ENCODE results near the gene RPP21. TPM values are rescaled to one million over a fixed set of nuclear protein-coding genes. Genes with fewer than 3 reads are reported as not detected.

The RPP21 gene
- total and polyA plus RNA-seq, 2 donors (not counting 1 experiment from before 2014, with no cell fraction given): 48.1 to 114 TPM

DNA sequence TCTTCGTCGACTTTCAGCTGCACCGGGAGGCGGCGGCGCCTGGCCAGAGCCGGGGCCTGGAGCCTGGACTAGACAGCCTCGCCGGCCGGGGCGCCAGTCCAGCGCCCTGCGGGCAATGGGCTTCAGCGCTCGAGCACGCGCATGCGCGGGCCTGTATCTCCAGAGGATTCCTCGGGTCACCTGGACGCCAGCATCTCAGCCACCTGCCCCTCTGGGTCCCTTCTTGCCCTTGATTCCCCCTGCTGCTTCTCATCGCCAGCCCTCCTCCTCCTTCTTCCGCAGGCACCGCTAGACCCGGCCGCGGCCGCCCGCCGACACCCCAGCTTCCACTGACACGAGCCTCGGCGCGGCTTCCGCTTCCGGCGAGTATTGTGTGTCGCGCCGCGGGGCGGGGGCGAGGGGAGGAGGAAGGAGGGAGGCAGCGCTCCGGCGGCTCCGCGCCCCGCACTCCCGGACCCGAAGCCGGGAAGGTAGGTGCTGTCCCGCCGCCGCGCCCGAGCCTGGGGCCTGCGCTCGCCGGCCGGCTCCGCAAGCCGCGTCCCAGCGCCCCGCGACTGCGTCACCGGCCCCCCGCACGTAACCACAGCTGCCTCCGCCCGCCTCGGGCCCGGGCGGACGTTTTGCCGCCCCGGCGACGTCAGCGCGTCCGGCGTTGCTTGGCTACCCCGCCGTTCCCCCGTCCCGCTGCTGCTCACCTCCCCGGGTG is 18.3 kb upstream of the RPP21 start, which contains the start of gene TRIM39:
TSS of gene TRIM39 (plus strand) at position 402 of the 706 bp plus-strand sequence. CDS start 2,391 bp downstream, outside the sequence.
- peak within 1 kb of the TSS; percentile 58 for H2AFZ ChIP-seq (ENCODE audit: insufficient read depth, low read depth, low read length, poor library complexity, severe bottlenecking)
- peak within 1 kb of the TSS; percentile 72 to 97 (median 90) for H3K4me3 ChIP-seq (ENCODE audit: control extremely low read depth in 1 of 5, extremely low read depth in 1 of 5, insufficient read depth in 1 of 5, low read depth in 2 of 5, low read length in 4 of 5)
- peaks cover 27% of the 10 kb centered on the region for H4K20me1 ChIP-seq (ENCODE audit: control insufficient read depth, insufficient read depth, low read length, poor library complexity, severe bottlenecking)
- DNase-seq (peak; percentile 96), ATAC-seq (ENCODE audit: low read depth) (peak; percentile 69)
- peak within 1 kb of the TSS; percentile 98 to 99 for H3K27ac ChIP-seq (ENCODE audit: low read length in 2 of 2)
- H3K79me2 ChIP-seq (ENCODE audit: control insufficient read depth, insufficient read depth, low read length): peaks cover 53% of the 10 kb centered on the region
- H3K9ac ChIP-seq (ENCODE audit: low read length): peak within 1 kb of the TSS; percentile 99
- peaks cover 21 to 31% of the 10 kb centered on the region in 2 donors for H3K4me1 ChIP-seq (ENCODE audit: control insufficient read depth in 2 of 2, insufficient read depth in 2 of 2, low read length in 2 of 2)
- no peaks in the 10 kb centered on the region for H3K9me3 ChIP-seq (ENCODE audit: control extremely low read depth in 1 of 3, control insufficient read depth in 2 of 3, insufficient read depth in 1 of 3, low read length in 2 of 3)
- under 1% methylated on average over 84 of the region's 90 CpGs for WGBS (ENCODE audit: insufficient coverage)
- Mint-ChIP-seq H3K27ac (peak within 1 kb of the TSS; percentile 99), H3K4me1 (peaks cover 52% of the 10 kb centered on the region), H3K9me3 (ENCODE audit: insufficient read depth) (no peaks in the 10 kb centered on the region), H3K27me3 (no peaks in the 10 kb centered on the region), H3K4me3 (peak within 1 kb of the TSS; percentile 99)
- peak within 1 kb of the TSS; percentile 90 for H3K4me2 ChIP-seq (replicated peaks; ENCODE audit: low read depth, low read length, poor library complexity, severe bottlenecking)
- POLR2A ChIA-PET: interaction anchor here (0.6 to 1.5 kb wide), 8 partner anchors 18 to 557 kb away, joined by 4 to 6 read pairs (median 4); partner anchors contain the start of gene RPP21
- no peak for TF ChIP-seq EZH2 (IDR thresholded peaks at IDR 0.05; ENCODE audit: borderline replicate concordance, insufficient read depth, low read depth, low read length, poor library complexity, severe bottlenecking)
- TF ChIP-seq, protein P1, sequence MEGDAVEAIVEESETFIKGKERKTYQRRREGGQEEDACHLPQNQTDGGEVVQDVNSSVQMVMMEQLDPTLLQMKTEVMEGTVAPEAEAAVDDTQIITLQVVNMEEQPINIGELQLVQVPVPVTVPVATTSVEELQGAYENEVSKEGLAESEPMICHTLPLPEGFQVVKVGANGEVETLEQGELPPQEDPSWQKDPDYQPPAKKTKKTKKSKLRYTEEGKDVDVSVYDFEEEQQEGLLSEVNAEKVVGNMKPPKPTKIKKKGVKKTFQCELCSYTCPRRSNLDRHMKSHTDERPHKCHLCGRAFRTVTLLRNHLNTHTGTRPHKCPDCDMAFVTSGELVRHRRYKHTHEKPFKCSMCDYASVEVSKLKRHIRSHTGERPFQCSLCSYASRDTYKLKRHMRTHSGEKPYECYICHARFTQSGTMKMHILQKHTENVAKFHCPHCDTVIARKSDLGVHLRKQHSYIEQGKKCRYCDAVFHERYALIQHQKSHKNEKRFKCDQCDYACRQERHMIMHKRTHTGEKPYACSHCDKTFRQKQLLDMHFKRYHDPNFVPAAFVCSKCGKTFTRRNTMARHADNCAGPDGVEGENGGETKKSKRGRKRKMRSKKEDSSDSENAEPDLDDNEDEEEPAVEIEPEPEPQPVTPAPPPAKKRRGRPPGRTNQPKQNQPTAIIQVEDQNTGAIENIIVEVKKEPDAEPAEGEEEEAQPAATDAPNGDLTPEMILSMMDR (IDR thresholded peaks at IDR 0.05): no peak
- peaks cover 2 to 23% of the 10 kb centered on the region in 2 experiments for H3K36me3 ChIP-seq (replicated peaks in 1 of 2; ENCODE audit: control extremely low read depth in 1 of 2, control insufficient read depth in 1 of 2, extremely low read depth in 1 of 2, insufficient read depth in 2 of 2, low read length in 1 of 2)
- intact Hi-C loops (cut with micrococcal nuclease): loop anchor here (1.0 to 10.0 kb wide), 5 partner anchors 19 to 290 kb away; partner anchors contain the start of genes MRPS18B, PPP1R10, RPP21 and TRIM26
- H3K27me3 ChIP-seq (replicated peaks in 1 of 4; ENCODE audit: control extremely low read depth in 1 of 4, control insufficient read depth in 3 of 4, insufficient read depth in 4 of 4, low read length in 3 of 4): no peaks in the 10 kb centered on the region
- CTCF ChIA-PET: interaction anchor here (1.1 to 2.0 kb wide), 3 partner anchors 10 to 223 kb away, joined by 4 to 5 read pairs (median 5); no protein-coding TSS in a partner anchor
